Kidney glomerular epithelial cell (primary cell): ENCODE results near the gene FSTL1.

Experiments used
- DNase-seq: peaks from one replicate; lab custom pipeline; 2025; lab: John Stamatoyannopoulos, UW

FSTL1 gene

GRCh38 chr3:120468635-120469295 is 18.0 kb upstream of the FSTL1 start:
- no peak for DNase-seq

- DNase-seq = no peak
Measured at GRCh38 chr3:120462409-120462959, 11.7 kb upstream of the FSTL1 start.

- DNase-seq = no peak
Measured at GRCh38 chr3:120461416-120461815, 10.6 kb upstream of the FSTL1 start.

- no peak for DNase-seq
Measured at GRCh38 chr3:120460862-120461261, 10.1 kb upstream of the FSTL1 start.

- no peak for DNase-seq
Measured at GRCh38 chr3:120460181-120460790, 9.5 kb upstream of the FSTL1 start.

GRCh38 chr3:120459196-120459595 is 8.4 kb upstream of the FSTL1 start:
- no peak for DNase-seq

GRCh38 chr3:120457827-120458226 is 7.0 kb upstream of the FSTL1 start:
- DNase-seq = no peak

GRCh38 chr3:120454076-120454689 is 3.4 kb upstream of the FSTL1 start:
- DNase-seq = no peak

GRCh38 chr3:120452816-120453215 is 2.0 kb upstream of the FSTL1 start:
- DNase-seq = no peak

GRCh38 chr3:120451806-120452205 is 1.0 kb upstream of the FSTL1 start:
- no peak for DNase-seq

GRCh38 chr3:120451272-120451761 is 525 bp upstream of the FSTL1 start:
- no peak for DNase-seq

- peak; percentile 22 for DNase-seq
Measured at GRCh38 chr3:120449701-120450599, 842 bp downstream of the FSTL1 start.

- no peak for DNase-seq
Measured at GRCh38 chr3:120449251-120449650, 1.5 kb downstream of the FSTL1 start.

- DNase-seq = peak; percentile 79
Measured at GRCh38 chr3:120448756-120449155, 2.0 kb downstream of the FSTL1 start.

- no peak for DNase-seq
Measured at GRCh38 chr3:120446891-120447668, 3.7 kb downstream of the FSTL1 start.

GRCh38 chr3:120445654-120446053 is 5.1 kb downstream of the FSTL1 start:
- no peak for DNase-seq

GRCh38 chr3:120443626-120444123 is 7.1 kb downstream of the FSTL1 start:
- no peak for DNase-seq

- no peak for DNase-seq
Measured at GRCh38 chr3:120442975-120443517, 7.7 kb downstream of the FSTL1 start.

- no peak for DNase-seq
Measured at GRCh38 chr3:120441776-120442175, 9.0 kb downstream of the FSTL1 start.

GRCh38 chr3:120440762-120441161 is 10.0 kb downstream of the FSTL1 start:
- DNase-seq = no peak
